Hepatocyte (in vitro differentiated cells): ENCODE data around the gene CHN2.

Source experiments
- EZH2phosphoT487 ChIP-seq: fragments of 200-600 bp; sonication (generic); IDR thresholded peaks from one replicate; pipeline ENCODE4 v1.6.1; 2018; ENCODE audit warnings: antibody characterized with exemption, mild to moderate bottlenecking, low read depth, moderate library complexity; ENCODE audit not compliant: unreplicated experiment, severe bottlenecking
- TF ChIP-seq, protein P1 (sequence below): fragments of 200-600 bp; sonication (generic); IDR thresholded peaks from 2 replicates; pipeline ENCODE4 v1.5.1; 2016; ENCODE audit warnings: antibody characterized with exemption, mild to moderate bottlenecking; ENCODE audit not compliant: poor library complexity

DNA sequence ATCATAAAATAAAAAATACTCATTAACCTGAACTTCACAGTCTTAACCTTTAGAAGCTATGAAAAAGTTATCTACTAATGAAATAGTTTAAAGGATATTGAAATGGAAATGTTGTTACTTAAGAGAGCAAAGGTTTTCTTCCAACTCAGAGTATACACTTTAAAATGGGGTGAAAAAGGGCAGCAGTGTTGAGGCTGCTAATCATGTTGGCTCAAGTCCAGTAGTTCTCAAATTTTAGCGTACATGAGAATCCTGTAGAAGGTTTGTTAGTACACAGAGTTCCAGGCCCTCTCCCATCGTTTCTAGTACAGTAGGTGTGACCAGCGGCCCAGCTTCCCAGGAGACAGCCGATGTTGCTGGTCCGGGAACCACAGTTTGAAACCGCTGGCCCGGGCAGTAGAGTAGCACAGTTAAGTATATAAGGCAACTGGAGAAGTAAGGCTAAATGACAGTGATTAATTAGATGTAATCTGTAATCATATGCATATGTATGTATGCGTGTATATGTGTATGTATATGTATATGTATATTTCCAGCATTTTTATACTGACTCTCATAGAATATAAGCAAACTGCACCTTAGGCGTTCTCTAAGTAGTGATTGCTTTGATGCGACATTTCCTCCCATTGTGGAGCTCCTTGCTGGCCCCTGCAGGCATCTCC, 221.8 kb downstream of the CHN2 start:
- no peak for TF ChIP-seq EZH2phosphoT487
- TF ChIP-seq, protein P1, sequence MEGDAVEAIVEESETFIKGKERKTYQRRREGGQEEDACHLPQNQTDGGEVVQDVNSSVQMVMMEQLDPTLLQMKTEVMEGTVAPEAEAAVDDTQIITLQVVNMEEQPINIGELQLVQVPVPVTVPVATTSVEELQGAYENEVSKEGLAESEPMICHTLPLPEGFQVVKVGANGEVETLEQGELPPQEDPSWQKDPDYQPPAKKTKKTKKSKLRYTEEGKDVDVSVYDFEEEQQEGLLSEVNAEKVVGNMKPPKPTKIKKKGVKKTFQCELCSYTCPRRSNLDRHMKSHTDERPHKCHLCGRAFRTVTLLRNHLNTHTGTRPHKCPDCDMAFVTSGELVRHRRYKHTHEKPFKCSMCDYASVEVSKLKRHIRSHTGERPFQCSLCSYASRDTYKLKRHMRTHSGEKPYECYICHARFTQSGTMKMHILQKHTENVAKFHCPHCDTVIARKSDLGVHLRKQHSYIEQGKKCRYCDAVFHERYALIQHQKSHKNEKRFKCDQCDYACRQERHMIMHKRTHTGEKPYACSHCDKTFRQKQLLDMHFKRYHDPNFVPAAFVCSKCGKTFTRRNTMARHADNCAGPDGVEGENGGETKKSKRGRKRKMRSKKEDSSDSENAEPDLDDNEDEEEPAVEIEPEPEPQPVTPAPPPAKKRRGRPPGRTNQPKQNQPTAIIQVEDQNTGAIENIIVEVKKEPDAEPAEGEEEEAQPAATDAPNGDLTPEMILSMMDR: no peak
